CD4-positive, alpha-beta T cell (primary cell): ENCODE results near the gene ATP5MK. TPM values are rescaled to one million over a fixed set of nuclear protein-coding genes. Genes with fewer than 3 reads are reported as not detected.

Source experiments
- ATAC-seq: fragments of 200-7000 bp; cut with Tn5 transposase; one replicate; pipeline ENCODE4 v1.10.0; 2022; ENCODE audit warnings: mild to moderate bottlenecking; ENCODE audit not compliant: poor library complexity
- CTCF ChIA-PET: fragments of 350-600 bp; sonication (Branson Sonifier 250); formaldehyde crosslinking; loops from one replicate; lab custom pipeline; 2021; ENCODE audit warnings: antibody characterized with exemption, inconsistent platforms; lab: Charles Lee
- POLR2A ChIA-PET: fragments of 350-600 bp; sonication (Branson Sonifier 250); formaldehyde crosslinking; loops from one replicate; lab custom pipeline; 2021; ENCODE audit warnings: antibody characterized with exemption, inconsistent platforms; lab: Charles Lee
- DNase-seq, 14 experiments: peaks; one replicate each; pipeline ENCODE4 v3.0.0-alpha.2; 2013 to 2020; ENCODE audit warnings: mixed read lengths in 2 of 14
- H3K27ac ChIP-seq, 2 donors: one replicate each; pipeline versions ENCODE4 v1.5.1 to v1.7.0; 2013; ENCODE audit warnings: low read length in 2 of 2, low read depth in 1 of 2, mild to moderate bottlenecking in 1 of 2
- H3K27me3 ChIP-seq, 2 experiments: 1 replicate in 1 of 2; 2 replicates in 1 of 2; pipeline versions ENCODE4 v1.6.1 to v1.7.0; 2013; ENCODE audit warnings: low read length in 2 of 2, control low read depth in 1 of 2, mild to moderate bottlenecking in 1 of 2, moderate library complexity in 1 of 2; ENCODE audit not compliant: insufficient read depth in 2 of 2, control insufficient read depth in 1 of 2
- H3K36me3 ChIP-seq: one replicate; pipeline ENCODE4 v1.6.1; 2013; ENCODE audit warnings: low read length, control low read depth; ENCODE audit not compliant: insufficient read depth
- H3K4me1 ChIP-seq: one replicate; pipeline ENCODE4 v1.6.1; 2013; ENCODE audit warnings: low read length, control low read depth; ENCODE audit not compliant: insufficient read depth
- H3K4me3 ChIP-seq: one replicate; pipeline ENCODE4 v1.5.1; 2013; ENCODE audit warnings: mild to moderate bottlenecking, low read length, moderate library complexity
- H3K9me3 ChIP-seq, 2 experiments: 1 replicate in 1 of 2; 2 replicates in 1 of 2; pipeline versions ENCODE4 v1.6.1 to v1.7.0; 2013; ENCODE audit warnings: low read length in 2 of 2, mild to moderate bottlenecking in 2 of 2, control low read depth in 1 of 2, moderate library complexity in 1 of 2; ENCODE audit not compliant: control insufficient read depth in 1 of 2, insufficient read depth in 1 of 2
- H3K27ac Mint-ChIP-seq: one replicate; pipeline ENCODE4 v1.8.0; 2020; ENCODE audit warnings: mixed read lengths
- H3K27me3 Mint-ChIP-seq: one replicate; pipeline ENCODE4 v1.8.0; 2021; ENCODE audit warnings: mixed read lengths
- H3K36me3 Mint-ChIP-seq: one replicate; pipeline ENCODE4 v1.8.0; 2021; ENCODE audit warnings: low read depth, mixed read lengths
- H3K4me1 Mint-ChIP-seq: one replicate; pipeline ENCODE4 v1.8.0; 2021; ENCODE audit warnings: low read depth, mixed read lengths
- H3K4me3 Mint-ChIP-seq: one replicate; pipeline ENCODE4 v1.8.0; 2020; ENCODE audit warnings: mild to moderate bottlenecking, mixed read lengths
- H3K9me3 Mint-ChIP-seq: one replicate; pipeline ENCODE4 v1.8.0; 2020; ENCODE audit warnings: mixed read lengths
- CTCF ChIP-seq: fragments of 200-600 bp; IDR thresholded peaks from one replicate; pipeline ENCODE4 v1.8.0; 2022; ENCODE audit warnings: antibody characterized with exemption, mild to moderate bottlenecking
- intact Hi-C, 2 experiments: fragments of 100-400 bp; cut with DNase I in 1 of 2; cut with micrococcal nuclease in 1 of 2; formaldehyde crosslinking; loops; one replicate each; pipeline versions ENCODE4 v1.15.1 to v1.9.0; 2023 to 2025; cut with DNase I, micrococcal nuclease
- total RNA-seq, 174 experiments: library from RNA in 2 of 174; stranded (reverse) in 2 of 174; gene quantifications; one replicate each; pipeline ENCODE4 v1.2.3 and lab custom pipeline; 2021 to 2026

ATP5MK gene
- total RNA-seq, 2 experiments from 2014 or later, result 107 to 111 TPM

DNA sequence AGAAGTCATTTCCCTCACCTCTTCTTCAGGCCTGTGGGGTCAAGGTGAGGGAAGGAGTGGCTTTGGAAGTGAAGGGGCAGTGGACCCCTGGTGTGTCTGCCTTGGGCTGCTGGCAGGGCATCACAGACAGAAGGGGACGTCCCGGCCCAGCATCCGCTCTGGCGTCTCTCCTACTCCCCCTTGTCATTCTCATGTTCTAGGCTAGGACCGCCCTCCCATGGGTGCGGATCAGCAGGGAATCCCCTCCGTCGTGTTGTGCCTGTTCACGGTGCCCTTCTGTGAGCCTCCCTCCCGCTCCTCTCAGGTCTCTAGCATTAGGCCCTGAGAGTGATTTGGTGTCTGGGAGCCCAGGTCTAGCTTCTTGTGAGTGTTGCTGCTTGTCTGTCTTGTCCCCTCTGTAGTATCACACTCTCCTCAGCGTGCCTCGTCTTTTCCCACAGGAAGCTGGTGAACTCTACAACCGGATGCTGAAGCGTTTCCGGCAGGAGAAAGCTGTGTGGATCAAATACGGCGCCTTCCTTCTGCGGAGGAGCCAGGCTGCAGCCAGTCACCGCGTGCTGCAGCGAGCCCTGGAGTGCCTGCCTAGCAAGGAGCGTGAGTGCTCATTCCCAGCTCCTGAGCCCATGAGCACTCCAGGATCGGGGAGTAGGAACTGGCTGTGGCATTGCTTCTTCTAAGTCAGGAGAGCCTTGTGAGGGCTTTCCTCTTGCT is 47.4 kb upstream of the ATP5MK start:
- H3K27me3 Mint-ChIP-seq, result no peaks in the 10 kb centered on the region
- H3K4me1 Mint-ChIP-seq, result peaks cover 2% of the 10 kb centered on the region
- Histone ChIP-seq H3K27me3 (no peaks in the 10 kb centered on the region), H3K4me1 (peaks cover 21% of the 10 kb centered on the region), H3K27ac (no peak overlapping the region), H3K4me3 (no peak overlapping the region), H3K9me3 (no peaks in the 10 kb centered on the region), H3K36me3 (peaks cover 90% of the 10 kb centered on the region)
- H3K4me3 Mint-ChIP-seq, result no peak overlapping the region
- ChIA-PET POLR2A (no interaction called here), CTCF (no interaction called here)
- intact Hi-C loops, result no loop called here
- H3K27ac Mint-ChIP-seq, result no peak overlapping the region
- ATAC-seq (no peak), DNase-seq (no peak)
- H3K36me3 Mint-ChIP-seq, result peaks cover 90% of the 10 kb centered on the region
- no peak for TF ChIP-seq CTCF
- H3K9me3 Mint-ChIP-seq, result no peaks in the 10 kb centered on the region

GRCh38 chr10:103442031-103442461 is 45.8 kb upstream of the ATP5MK start:
- Histone ChIP-seq H3K4me1 (peaks cover 8% of the 10 kb centered on the region), H3K4me3 (no peak overlapping the region), H3K27ac (no peak overlapping the region), H3K27me3 (no peaks in the 10 kb centered on the region), H3K9me3 (no peaks in the 10 kb centered on the region), H3K36me3 (peaks cover 93% of the 10 kb centered on the region)
- ChIA-PET CTCF (no interaction called here), POLR2A (no interaction called here)
- no peak for ATAC-seq
- intact Hi-C loops, result no loop called here
- no peak for DNase-seq
- Mint-ChIP-seq H3K27me3 (no peaks in the 10 kb centered on the region), H3K36me3 (peaks cover 90% of the 10 kb centered on the region), H3K4me3 (no peak overlapping the region), H3K4me1 (no peaks in the 10 kb centered on the region), H3K27ac (no peak overlapping the region), H3K9me3 (no peaks in the 10 kb centered on the region)
- no peak for TF ChIP-seq CTCF

DNA sequence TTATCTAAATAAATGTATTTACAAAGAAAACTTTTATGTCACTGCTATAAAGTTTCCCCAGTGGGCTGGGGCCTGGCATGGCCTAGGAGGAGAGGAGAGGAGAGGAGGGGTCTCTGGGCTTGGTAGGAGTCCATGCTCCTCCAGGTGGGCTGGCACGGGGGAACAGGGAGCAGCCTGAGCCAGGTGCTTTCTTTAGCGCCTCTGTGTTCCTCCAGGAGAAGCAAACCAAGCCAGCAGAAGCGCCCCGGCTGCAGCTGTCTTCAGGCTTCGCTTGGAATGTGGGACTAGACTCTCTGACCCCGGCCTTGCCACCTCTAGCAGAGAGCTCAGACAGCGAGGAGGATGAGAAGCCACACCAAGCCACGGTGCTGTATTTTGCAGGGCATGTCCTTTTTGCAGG is 45.3 kb upstream of the ATP5MK start:
- TF ChIP-seq CTCF, result no peak
- no peaks in the 10 kb centered on the region for H3K9me3 Mint-ChIP-seq
- no peak overlapping the region for H3K27ac Mint-ChIP-seq
- no peaks in the 10 kb centered on the region for H3K4me1 Mint-ChIP-seq
- H3K36me3 Mint-ChIP-seq, result peaks cover 91% of the 10 kb centered on the region
- H3K27me3 Mint-ChIP-seq, result no peaks in the 10 kb centered on the region
- Histone ChIP-seq H3K36me3 (peaks cover 93% of the 10 kb centered on the region), H3K27ac (no peak overlapping the region), H3K4me1 (peaks cover 4% of the 10 kb centered on the region), H3K27me3 (no peaks in the 10 kb centered on the region), H3K4me3 (no peak overlapping the region), H3K9me3 (no peaks in the 10 kb centered on the region)
- POLR2A ChIA-PET, result no interaction called here
- CTCF ChIA-PET, result no interaction called here
- ATAC-seq (no peak), DNase-seq (no peak)
- H3K4me3 Mint-ChIP-seq, result no peak overlapping the region
- intact Hi-C loops, result no loop called here
